Stimulated activated CD4-positive, alpha-beta T cell treated with anti-CD3 and anti-CD28 coated beads, Interleukin-15, amount 100 ng/mL, for 24 hours (primary cell): ENCODE measurements around the gene RNASE8.

Experiments
- DNase-seq: peaks from one replicate; pipeline ENCODE4 v3.0.0-alpha.2; 2020

The RNASE8 gene

DNA sequence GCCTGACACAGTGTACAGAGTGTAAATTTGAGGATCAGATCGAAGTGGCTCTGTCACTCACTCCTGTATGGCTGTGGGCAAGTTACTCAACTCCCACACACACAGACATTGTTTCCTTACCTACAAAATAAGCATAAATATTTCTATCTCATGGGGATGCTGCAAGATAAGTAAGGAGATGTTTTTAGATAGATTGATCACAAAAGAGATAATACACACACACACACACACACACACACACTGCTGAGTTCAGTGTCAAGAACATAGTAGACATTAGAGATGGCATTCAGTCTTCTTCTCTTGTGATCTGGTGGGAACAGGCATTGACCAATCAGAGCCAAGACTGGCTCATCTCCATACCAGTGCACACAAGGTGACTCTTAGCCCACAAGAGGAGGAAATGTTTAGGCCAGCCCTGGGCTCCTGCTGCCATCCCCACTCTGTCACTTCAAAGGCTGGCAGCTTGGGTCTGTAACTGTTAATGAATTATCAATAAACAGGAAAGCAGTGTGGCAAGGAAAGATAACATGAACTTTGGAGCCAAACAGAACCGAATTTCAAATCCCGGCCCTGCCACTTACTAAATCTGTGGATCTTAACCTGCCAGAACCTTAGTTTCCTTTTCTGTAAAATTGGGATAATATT lies 3.4 kb upstream of the RNASE8 start:
- no peak for DNase-seq

DNA sequence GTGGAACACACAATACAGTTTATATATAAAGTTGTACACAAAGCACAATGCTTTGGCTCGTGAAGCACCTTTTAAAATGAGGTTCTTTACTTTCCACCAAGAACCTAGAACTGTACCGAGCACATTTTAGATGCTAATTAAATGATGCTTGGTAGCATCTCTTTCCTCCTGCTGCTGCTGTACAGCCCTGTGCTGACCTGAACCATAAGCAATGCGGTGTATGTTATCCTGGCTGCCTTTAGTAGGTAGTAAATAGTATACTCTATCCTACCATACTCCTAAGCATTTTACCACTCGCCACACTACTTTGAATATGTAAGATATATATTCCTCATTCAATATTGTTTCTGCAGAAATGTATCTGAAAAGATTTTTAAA lies 2.9 kb upstream of the RNASE8 start:
- no peak for DNase-seq

DNA sequence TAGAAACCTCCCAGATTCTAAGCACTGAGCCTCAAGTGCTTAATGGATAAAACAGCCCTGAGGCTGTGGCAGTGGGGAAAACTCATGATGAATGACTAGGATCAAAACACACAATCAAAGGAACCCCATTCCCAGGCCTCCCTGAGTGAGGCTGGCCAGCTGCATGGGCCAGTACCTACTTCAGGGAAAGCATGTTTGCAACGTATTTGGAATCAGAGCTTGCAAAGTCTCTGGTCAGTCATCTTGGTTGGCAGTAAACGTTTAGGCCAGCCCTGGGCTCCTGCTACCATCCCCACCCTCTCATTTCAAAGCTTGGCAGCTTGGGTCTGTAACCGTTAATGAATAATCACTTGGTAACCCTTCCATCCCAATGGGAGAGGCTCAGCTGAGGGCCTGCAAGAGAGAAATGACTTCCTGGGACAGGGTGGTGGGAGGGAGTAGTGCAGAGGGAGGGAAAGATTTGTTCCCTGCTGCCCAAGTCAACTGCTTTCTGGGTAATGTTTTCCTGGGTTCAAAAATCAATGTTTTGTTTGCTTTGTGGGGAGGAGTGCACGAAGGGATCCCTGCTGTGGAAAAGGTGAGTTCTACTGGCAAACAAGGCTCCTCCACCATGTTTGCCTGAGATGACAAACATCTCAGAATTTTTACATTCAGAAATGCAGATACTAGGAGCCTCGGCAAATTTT lies 2.0 kb upstream of the RNASE8 start:
- DNase-seq, result no peak

DNA sequence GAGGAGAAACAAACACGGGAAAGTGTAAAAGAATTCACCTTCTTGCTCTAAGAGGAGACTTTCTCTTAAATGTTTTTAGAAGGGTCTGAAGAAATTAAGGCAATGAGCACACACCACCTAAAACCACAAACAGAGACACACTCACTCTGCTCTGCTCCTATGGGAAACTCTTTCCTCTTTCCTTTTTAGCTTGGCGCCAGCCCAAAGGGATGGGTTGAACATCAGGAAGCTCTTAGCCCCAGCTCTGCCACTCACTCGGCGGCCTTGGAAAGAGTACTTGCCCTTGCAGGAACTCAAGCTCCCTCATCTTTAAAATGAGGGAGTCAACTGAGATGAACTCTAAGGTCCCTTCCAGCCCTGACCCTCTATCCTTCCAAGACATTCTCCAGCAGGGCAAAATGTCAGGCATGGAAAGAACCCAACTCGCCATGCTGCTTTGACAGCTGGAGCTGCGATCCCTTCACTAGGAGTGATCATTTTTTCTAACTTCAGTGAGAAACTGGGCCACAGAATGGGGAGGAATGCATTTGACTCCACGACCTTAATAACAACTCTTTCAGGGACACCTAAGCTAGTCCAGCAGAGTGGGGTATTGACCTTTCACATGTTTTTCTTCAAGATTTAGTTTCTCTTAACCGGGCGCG lies 980 bp upstream of the RNASE8 start:
- DNase-seq, result no peak

DNA sequence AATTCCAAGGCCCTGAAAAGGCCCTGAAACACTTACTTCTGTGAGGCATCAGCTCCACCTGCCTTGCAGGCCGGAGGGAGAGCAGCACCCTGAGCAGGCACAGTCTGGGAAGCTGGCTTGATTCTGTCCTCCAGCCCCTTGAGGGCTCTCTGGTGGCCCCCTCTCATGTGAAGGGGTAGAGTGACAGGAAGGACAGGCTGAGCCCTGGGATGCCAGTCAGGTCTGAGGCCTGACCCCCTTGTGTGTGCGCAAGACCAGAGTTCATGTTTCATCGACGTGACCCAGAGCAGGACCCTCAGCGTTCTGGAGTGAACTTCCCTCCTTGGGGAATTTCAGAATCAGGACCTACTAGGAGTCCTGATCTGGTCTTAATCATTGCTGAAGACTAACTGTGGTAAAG lies 1.3 kb downstream of the RNASE8 start:
- no peak for DNase-seq

DNA sequence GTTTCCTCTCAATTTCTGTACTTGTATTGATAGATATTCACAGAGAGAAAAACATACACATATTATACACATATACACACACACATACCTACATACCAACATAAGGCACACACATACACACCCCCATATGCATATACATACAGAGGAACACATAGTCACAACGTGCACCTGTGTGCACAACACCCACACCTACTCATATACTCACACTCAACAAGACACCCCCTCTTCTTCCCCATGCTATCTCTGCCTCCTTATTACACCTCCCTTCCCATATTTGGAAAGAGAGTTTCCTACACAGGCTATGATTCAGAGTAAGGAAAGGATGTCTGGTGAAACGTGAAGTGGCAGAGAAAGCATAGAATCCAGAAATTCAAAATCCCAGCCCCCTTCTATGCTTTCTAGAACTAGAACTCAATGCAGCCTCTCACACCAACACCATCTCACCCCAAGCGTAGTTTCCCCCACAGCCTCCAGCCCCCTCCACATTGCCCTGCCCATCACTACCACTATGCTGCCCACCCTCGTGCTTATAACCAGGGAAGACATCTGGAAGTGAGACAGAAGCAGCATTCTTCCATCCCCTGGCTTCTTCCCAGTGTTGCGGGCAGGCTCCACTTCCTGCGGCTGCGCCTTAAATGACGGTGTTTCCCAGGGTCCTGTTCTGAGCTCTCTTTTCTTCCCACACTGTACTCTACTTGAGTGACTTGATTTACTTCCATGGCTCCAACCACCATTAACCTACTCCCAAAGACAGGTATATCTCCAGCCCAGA lies 2.4 kb downstream of the RNASE8 start:
- no peak for DNase-seq

DNA sequence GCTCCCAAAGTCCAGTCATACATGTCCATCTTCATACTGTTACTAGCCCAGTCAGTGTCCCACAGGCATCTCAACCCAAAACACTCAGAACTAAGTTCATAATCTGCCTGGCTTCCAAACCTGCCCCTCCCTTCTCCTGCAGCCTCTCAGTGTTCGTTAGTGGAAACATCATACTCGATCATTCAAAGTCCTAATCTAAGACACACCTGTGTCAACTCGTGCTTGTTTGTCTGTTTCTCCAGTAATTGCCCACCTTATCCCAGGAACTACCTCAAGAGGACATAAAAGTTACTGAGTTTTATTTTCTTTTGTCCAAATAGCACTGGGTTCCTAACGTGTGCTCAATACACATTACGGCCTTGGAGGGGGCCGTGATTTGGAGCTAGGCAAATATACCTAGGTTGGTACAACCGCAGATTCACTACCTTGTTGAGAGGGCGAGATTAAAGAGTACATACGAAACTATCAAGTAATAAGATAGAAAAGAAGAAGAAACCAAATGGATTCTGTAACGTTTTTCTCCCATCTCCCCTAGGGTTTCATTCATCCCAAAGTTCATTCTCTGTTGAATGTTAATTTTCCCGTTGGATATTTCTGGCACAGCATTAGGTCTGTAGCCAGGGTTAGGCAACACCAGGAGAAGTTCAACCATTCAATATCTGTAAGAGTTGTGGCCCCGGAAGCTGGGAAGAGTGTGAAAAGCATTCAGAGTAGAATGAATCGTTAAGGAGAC lies 3.2 kb downstream of the RNASE8 start:
- no peak for DNase-seq

DNA sequence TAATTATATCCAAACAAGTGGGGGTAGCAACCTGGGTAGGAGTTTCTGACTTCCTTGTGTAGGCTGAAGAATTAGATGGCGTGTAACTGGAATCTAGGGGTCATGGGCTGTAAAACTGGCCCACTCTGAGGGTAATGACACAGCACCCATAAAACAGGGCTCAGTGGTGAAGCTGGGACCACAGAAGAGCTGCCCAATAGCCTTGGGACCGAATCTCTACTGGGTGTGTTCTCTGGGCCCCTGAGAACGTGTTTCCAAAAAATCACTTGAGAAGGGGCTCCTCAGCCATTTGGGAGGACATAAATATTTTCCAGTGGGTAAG lies 3.7 kb downstream of the RNASE8 start:
- no peak for DNase-seq

DNA sequence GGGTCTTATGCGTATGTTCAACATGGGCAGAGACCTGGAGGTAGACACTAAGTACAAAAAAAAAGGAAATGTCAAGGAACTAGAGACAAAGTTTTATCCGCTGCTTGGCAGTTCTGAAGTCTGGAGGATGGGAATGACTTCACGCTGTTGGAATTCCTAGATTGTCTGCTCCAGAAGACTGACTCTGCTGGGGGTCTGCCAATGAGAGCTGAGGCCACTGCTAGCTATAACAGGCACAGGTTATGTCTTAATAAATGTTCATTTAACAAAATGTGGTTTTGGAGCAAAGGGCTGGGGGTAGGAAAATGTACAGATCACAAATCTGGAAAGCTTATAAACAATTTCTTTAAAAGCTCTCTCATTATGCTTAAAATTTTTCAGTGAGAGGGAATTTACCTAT lies 5.9 kb downstream of the RNASE8 start:
- no peak for DNase-seq

DNA sequence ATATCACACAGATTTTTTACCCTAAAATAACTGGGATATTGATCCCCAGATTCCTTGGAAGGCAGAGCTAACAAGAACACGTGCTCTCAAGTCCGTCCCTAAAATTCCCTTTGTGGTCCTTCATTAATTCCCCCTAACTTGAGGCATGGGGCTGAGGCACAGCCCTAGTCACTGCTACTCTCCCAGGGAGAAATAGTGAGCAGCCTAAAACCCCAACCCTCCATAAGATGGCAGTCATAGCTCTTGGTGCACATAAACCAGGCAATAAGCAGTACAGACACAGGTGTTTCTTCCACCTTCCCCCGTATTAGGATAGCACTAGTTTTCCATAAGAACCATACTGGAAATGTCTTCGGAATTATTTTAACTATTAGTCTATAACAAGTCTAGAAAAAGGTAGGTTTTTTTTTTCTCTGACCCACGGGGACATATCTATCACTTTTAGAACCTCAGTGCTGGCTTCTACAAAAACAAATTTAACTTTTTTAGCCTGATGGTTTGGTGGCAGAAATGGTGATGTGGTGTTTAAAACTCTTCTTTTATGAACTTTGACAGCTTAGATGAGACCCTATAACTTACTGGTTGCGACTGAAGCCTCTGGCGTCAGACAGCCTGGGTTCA lies 9.4 kb downstream of the RNASE8 start:
- DNase-seq, result no peak

DNA sequence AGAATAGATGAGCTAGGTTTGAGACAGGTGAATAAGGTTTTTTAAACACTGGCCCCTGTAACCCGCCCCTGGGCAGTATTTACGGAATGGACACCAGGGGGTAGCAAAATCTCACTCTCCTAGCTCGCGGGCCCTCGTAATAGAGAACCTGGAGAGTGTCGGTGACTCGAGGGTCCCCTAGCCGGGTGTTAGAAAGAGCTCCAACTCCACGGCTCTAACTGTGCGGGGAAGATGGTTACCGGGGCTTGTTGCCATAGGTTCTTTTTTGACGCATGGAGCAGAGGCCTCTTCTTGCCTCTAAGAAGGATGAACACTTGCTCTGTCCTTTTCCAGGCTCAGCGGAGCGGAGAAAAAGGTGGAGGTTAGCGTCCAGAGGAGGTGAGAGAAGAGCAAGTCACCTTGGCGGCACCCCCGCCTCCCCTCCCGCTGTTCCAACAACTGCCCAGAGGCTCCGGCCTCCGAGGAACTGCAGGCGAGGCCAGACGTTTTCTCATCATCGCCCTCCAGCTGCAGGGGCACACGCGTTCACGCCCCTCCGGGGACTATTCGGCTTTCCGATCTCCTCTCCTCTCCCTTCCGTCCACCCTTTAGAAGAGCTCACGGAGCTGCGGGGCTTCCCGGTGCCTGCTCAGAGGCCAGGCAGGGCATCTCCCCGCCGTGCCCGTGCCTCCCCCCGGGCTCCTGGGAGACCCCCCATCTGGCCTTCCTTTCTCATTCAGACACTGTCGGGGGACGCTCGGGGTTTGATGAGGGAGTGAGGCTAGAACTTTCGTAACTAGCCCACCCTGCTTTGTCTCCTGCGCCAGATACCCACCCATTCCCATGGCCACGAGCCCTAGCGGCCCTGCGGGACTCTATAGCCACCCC lies 11.1 kb downstream of the RNASE8 start:
- peak; percentile 56 for DNase-seq

DNA sequence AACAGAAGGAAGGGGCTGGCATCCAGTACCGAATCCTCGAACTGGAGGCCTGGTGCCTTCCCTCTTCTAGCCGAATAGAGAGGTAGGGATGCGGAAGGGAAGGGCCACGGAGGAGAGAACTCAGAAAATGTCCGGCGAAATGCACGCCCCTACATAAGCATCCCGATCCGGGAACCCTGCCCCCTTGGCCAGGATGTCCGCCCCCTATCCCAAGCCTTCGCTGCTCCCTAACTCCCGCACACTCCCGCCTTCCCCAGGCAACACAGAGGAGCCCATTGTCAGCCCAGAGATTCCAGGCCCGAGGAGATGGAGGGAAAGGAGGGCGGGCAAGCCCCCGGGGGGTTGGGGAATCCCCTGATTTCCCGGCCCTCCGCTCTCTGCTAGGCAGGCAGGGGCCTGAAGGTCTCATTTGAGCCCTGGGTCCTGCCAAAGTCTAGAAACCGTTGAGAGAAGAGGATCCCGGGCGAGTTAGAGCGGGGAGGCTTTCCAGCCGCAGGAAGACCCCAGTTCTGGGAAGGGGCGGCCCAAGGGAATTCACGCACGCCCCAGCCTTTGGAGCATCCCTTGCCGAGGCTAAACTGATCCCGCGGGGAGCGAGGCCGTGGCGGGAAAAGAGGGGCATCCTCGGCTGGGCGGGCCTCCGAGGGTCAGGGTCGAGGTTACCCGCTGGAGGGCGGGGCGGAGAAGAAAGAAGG lies 11.9 kb downstream of the RNASE8 start:
- DNase-seq, result no peak

DNA sequence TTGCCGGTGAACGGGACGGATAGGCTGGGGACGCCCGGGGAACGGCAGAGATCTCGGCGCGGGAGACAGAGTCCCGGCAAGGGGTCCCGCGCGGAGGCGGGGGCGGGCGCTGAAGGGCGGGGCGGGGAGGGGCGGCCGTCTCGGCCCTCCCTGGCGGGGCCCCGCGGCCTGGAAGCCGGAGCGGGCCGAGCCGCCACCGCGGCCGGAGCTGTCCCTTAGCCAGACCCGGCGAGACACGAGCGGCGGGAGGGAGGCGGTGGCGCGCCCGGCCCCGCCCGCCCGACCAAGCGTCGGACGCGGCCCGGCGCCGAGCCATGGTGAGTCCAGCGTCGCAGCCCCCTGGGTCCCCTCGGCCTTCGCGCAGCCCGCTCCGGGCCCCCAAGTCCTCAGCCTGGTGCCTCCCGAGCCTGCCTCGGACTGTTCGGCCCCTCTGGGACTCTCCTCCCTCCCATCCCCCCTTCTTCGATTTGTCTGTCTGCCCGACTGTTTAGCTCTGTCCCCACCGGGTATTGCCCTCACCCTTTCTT lies 12.5 kb downstream of the RNASE8 start, which contains the start of gene ARHGEF40:
TSS of gene ARHGEF40 (plus strand) at position 222 of the 527 bp plus-strand sequence. CDS start at position 315, 93 bp downstream.
- peak; percentile 44 for DNase-seq

DNA sequence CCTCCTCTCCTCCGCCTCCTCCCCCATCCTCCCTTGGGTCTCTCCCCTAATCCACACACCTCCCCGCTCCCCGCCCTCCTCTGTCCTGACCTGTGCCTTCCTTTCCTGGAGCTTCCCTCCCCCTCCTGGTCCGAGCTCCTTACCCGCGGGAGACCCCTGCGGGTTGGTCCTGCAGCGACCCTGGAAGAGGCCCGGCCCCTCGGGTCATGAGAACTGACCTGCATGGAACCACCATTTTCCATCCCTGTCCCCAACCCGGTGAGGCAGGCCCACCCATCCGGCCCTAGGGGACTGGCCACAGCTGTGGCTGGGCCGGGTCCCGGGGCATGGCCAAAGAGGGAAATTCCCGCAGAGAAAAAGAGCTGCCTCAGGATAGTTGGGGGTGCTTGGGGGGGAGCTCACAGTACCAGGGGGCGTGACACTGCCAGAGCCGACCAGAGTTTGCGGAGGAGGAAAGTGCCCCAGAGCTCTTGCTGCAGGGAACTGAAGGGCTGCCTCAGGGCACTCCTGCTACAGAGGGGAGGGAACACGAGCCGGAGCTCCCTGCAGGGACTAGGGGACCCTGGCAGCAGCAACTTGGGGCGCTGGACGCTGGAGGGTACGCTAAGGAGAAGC lies 13.1 kb downstream of the RNASE8 start:
- peak; percentile 30 for DNase-seq

DNA sequence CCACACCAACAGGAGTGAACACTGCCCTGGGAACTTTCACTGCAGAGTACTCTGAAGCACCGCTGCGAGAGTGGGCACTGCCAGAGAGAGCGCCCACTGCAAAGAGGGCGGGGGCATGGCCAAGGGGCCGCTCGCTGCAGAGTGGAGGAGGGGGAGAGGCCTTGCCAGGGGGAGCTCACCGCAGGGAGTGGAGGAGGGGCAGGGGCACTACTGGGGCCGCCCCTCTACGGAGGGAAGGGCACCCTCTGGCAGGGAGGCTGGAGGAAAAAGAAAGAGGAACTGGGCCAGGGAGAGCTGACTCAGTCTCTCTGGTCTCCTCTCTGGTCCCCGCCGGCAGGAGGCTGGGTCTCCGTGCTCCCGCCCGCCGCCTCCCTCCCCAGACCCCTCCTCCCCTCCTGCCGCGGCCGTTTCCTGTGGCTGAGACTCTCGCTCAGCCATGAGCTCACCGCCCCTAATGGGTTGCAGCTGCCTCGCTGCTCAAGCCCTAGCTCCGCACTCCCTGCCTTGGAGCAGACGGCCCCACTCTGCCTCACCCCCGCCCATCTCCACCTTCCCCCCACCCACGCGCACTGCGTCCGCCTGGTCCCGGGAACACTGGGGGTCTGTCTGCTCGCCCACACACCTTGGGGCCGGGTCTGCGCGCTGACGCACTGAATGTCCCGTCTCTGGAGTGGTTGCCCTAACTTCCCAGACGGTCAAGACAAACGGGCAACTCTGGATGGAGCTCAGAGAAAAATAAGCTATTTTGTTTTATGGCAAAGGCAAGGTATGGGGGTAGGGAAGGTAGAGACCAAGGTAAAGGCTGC lies 13.8 kb downstream of the RNASE8 start:
- DNase-seq, result peak; percentile 74

DNA sequence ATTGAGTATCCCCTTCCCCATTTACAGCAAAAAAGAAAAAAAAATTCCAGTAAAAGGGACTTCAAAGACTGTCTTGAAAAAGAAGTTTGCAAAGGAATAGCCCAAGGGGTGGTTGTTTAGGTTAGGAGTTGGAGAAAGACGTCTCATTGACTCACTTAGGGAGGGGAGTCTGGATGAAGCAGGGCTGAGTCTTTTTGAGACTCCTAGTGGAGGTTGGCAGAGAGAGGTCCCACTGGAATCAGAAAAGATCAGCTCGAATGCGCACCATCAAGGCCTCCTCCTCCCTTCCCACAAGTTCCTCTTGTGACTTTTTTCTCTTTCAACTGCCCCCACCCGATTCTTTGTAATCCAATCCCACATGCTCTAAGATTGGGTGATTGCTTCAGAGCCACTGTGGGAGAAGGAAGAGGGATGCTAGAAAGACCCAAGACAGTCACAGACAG lies 14.4 kb downstream of the RNASE8 start:
- no peak for DNase-seq

DNA sequence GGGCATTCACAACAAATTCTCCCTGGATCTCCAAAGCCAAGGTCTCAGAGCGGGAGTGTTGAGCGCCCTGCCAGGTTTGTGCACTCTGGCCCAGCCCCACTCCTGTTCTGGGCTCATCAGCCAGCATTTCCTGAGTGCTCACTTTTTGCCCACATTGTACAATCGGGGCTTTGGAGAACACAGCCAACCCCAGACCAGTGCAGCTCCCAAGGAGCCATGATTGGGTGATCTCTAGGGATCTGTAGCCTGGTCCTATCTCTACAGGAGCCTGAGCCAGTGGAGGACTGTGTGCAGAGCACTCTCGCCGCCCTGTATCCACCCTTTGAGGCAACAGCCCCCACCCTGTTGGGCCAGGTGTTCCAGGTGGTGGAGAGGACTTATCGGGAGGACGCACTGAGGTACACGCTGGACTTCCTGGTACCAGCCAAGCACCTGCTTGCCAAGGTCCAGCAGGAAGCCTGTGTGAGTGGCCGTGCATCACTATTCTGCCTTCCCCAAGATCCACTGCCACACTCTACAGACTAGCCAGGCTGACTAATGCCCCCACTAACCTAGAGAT lies 15.2 kb downstream of the RNASE8 start:
- no peak for DNase-seq

DNA sequence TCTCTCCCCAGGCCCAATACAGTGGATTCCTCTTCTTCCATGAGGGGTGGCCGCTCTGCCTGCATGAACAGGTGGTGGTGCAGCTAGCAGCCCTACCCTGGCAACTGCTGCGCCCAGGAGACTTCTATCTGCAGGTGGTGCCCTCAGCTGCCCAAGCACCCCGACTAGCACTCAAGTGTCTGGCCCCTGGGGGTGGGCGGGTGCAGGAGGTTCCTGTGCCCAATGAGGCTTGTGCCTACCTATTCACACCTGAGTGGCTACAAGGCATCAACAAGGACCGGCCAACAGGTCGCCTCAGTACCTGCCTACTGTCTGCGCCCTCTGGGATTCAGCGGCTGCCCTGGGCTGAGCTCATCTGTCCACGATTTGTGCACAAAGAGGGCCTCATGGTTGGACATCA lies 16.3 kb downstream of the RNASE8 start:
- no peak for DNase-seq
